Thyroid gland (tissue), 4 donors: ENCODE results near the gene WIPF2.

Experiments used
- CTCF ChIP-seq, 6 experiments: fragments of 200-600 bp in 3 of 6; fragments of 450-650 bp in 3 of 6; sonication (generic) in 3 of 6; IDR thresholded peaks; one replicate each; pipeline ENCODE4 v1.5.1; 2016 to 2019; ENCODE audit warnings: antibody characterized with exemption in 6 of 6, mild to moderate bottlenecking in 2 of 6, inconsistent platforms in 1 of 6, moderate library complexity in 1 of 6
- POLR2A ChIP-seq, 2 donors: fragments of 450-650 bp; IDR thresholded peaks; one replicate each; pipeline ENCODE4 v1.6.1; 2017; ENCODE audit warnings: antibody characterized with exemption in 2 of 2, mild to moderate bottlenecking in 2 of 2, moderate library complexity in 1 of 2

- TF ChIP-seq CTCF (IDR thresholded peaks at IDR 0.05) (no peak), POLR2A (IDR thresholded peaks at IDR 0.05) (no peak)
Observed at GRCh38 chr17:40188694-40189093, 30.4 kb upstream of the WIPF2 start.
